Panc1 (cell line): Measurements from ENCODE around the gene RUNX1. TPM values are rescaled to one million over a fixed set of nuclear protein-coding genes. Genes with fewer than 3 reads are reported as not detected.

Experiments
- ATAC-seq: fragments of 200-7000 bp; cut with Tn5 transposase; 2 replicates; pipeline ENCODE4 v1.9.1; 2020; ENCODE audit warnings: mild to moderate bottlenecking, moderate library complexity
- BruUV-seq: library from RNA; stranded (reverse); fragments of 400-500 nt; replicated peaks from 2 replicates; lab custom pipeline; 2021; lab: Mats Ljungman, UMichigan
- CTCF ChIA-PET: fragments of 300-600 bp; sonication (Branson Sonifier 250); formaldehyde crosslinking; loops from one replicate; lab custom pipeline; 2022; ENCODE audit warnings: antibody characterized with exemption; lab: Charles Lee
- POLR2A ChIA-PET: fragments of 300-600 bp; sonication (Branson Sonifier 250); formaldehyde crosslinking; loops from one replicate; lab custom pipeline; 2022; ENCODE audit warnings: antibody characterized with exemption; lab: Charles Lee
- DNase-seq: peaks from one replicate; pipeline ENCODE4 v3.0.0-alpha.2; 2010; ENCODE audit warnings: low read depth, low spot score
- H3K27ac ChIP-seq: 2 replicates; pipeline ENCODE4 v1.5.1; 2011; ENCODE audit warnings: mild to moderate bottlenecking, low read length, inconsistent platforms
- H3K27me3 ChIP-seq: fragments of 200-500 bp; sonication (Bioruptor generic); 2 replicates; pipeline ENCODE4 v1.6.0; 2014; ENCODE audit warnings: low read length, inconsistent platforms; ENCODE audit not compliant: control insufficient read depth, insufficient read depth
- H3K36me3 ChIP-seq: fragments of 200-500 bp; sonication (Bioruptor generic); 2 replicates; pipeline ENCODE4 v1.5.1; 2014; ENCODE audit warnings: inconsistent platforms, mild to moderate bottlenecking, low read length, moderate library complexity; ENCODE audit not compliant: control insufficient read depth, insufficient read depth
- H3K4me1 ChIP-seq: 2 replicates; pipeline ENCODE4 v1.5.1; 2011; ENCODE audit warnings: inconsistent platforms, mild to moderate bottlenecking, low read length, moderate library complexity; ENCODE audit not compliant: control insufficient read depth, insufficient read depth
- H3K4me3 ChIP-seq, 2 experiments: 2 replicates each; pipeline ENCODE4 v1.5.1; 2011 to 2012; ENCODE audit warnings: low read depth in 2 of 2, low read length in 2 of 2, mild to moderate bottlenecking in 2 of 2, inconsistent platforms in 1 of 2, moderate library complexity in 1 of 2
- H3K9me3 ChIP-seq: fragments of 200-500 bp; sonication (Bioruptor generic); 2 replicates; pipeline ENCODE4 v1.5.1; 2014; ENCODE audit warnings: low read depth, mild to moderate bottlenecking, inconsistent platforms, low read length, moderate library complexity; ENCODE audit not compliant: control insufficient read depth, insufficient read depth
- CTCF ChIP-seq: fragments of 450-650 bp; IDR thresholded peaks from 2 replicates; pipeline ENCODE4 v1.5.1; 2017; ENCODE audit warnings: mild to moderate bottlenecking
- POLR2AphosphoS5 ChIP-seq: IDR thresholded peaks from 2 replicates; pipeline ENCODE4 v1.6.1; 2012; ENCODE audit warnings: mild to moderate bottlenecking, low read depth, low read length, moderate library complexity
- SIN3A ChIP-seq: IDR thresholded peaks from 2 replicates; pipeline ENCODE4 v1.6.1; 2012; ENCODE audit warnings: low read depth, mild to moderate bottlenecking, low read length, moderate library complexity, borderline replicate concordance; ENCODE audit not compliant: insufficient read depth
- TCF7L2 ChIP-seq: IDR thresholded peaks from 2 replicates; pipeline ENCODE4 v1.6.1; 2011; ENCODE audit warnings: mild to moderate bottlenecking, low read depth, low read length, inconsistent platforms
- in situ Hi-C: cut with HindIII; loops from 2 replicates; pipeline ENCODE4 v1.10.0; 2016; ENCODE audit warnings: low sequenced_read_pairs, low pct_unique_long_range_greater_than_20kb
- intact Hi-C: fragments of 100-400 bp; cut with micrococcal nuclease; formaldehyde crosslinking; loops from one replicate; pipeline ENCODE4 v1.10.0; 2022; ENCODE audit not compliant: unreplicated experiment
- total RNA-seq: library from RNA; stranded (reverse); gene quantifications from one replicate; pipeline ENCODE4 v1.2.1, GENCODE V29; 2021; ENCODE audit not compliant: unreplicated experiment
- TF ChIP-seq, protein P1 (sequence below), 2 experiments: IDR thresholded peaks; 2 replicates each; pipeline ENCODE4 v1.6.1; 2011 to 2012; ENCODE audit warnings: low read depth in 2 of 2, control low read depth in 1 of 2, low read length in 1 of 2, mild to moderate bottlenecking in 1 of 2, moderate library complexity in 1 of 2; ENCODE audit not compliant: insufficient read depth in 1 of 2

The RUNX1 gene
- total RNA-seq, 1 experiment from 2014 or later = 22.4 TPM

- no peaks in the 10 kb centered on the region for H3K9me3 ChIP-seq
- ChIA-PET CTCF (no interaction called here), POLR2A (interaction anchor here (1.0 kb wide), 1 partner anchor 11 kb away, joined by 6 read pairs; no protein-coding TSS in a partner anchor)
- H3K4me3 ChIP-seq = no peak overlapping the region
- in situ Hi-C loops (no loop called here), intact Hi-C loops (no loop called here)
- BruUV-seq = no TSS peak
- TF ChIP-seq CTCF (no peak), POLR2AphosphoS5 (no peak), SIN3A (no peak), TCF7L2 (no peak)
- TF ChIP-seq, protein P1, sequence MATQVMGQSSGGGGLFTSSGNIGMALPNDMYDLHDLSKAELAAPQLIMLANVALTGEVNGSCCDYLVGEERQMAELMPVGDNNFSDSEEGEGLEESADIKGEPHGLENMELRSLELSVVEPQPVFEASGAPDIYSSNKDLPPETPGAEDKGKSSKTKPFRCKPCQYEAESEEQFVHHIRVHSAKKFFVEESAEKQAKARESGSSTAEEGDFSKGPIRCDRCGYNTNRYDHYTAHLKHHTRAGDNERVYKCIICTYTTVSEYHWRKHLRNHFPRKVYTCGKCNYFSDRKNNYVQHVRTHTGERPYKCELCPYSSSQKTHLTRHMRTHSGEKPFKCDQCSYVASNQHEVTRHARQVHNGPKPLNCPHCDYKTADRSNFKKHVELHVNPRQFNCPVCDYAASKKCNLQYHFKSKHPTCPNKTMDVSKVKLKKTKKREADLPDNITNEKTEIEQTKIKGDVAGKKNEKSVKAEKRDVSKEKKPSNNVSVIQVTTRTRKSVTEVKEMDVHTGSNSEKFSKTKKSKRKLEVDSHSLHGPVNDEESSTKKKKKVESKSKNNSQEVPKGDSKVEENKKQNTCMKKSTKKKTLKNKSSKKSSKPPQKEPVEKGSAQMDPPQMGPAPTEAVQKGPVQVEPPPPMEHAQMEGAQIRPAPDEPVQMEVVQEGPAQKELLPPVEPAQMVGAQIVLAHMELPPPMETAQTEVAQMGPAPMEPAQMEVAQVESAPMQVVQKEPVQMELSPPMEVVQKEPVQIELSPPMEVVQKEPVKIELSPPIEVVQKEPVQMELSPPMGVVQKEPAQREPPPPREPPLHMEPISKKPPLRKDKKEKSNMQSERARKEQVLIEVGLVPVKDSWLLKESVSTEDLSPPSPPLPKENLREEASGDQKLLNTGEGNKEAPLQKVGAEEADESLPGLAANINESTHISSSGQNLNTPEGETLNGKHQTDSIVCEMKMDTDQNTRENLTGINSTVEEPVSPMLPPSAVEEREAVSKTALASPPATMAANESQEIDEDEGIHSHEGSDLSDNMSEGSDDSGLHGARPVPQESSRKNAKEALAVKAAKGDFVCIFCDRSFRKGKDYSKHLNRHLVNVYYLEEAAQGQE (IDR thresholded peaks at IDR 0.05; ENCODE audit: insufficient read depth in 1 of 2, low read depth in 2 of 2, low read length in 1 of 2) = no peak
- no peaks in the 10 kb centered on the region for H3K4me1 ChIP-seq
- H3K27ac ChIP-seq = no peak overlapping the region
- DNase-seq (no peak), ATAC-seq (no peak)
- no peaks in the 10 kb centered on the region for H3K27me3 ChIP-seq
- H3K36me3 ChIP-seq = no peaks in the 10 kb centered on the region
Observed at GRCh38 chr21:34974162-34974981, 74.7 kb downstream of the RUNX1 start.

GRCh38 chr21:34973685-34974084 lies 75.4 kb downstream of the RUNX1 start:
- in situ Hi-C loops = no loop called here
- CTCF ChIA-PET = no interaction called here
- H3K9me3 ChIP-seq = no peaks in the 10 kb centered on the region
- no peak overlapping the region for H3K27ac ChIP-seq
- H3K4me1 ChIP-seq = no peaks in the 10 kb centered on the region
- TF ChIP-seq TCF7L2 = no peak
- TF ChIP-seq CTCF = no peak
- TF ChIP-seq POLR2AphosphoS5 = no peak
- no peak for TF ChIP-seq SIN3A
- TF ChIP-seq, protein P1 (IDR thresholded peaks at IDR 0.05; ENCODE audit: insufficient read depth in 1 of 2, low read depth in 2 of 2, low read length in 1 of 2) = no peak
- ATAC-seq (no peak), DNase-seq (no peak)
- no TSS peak for BruUV-seq
- H3K27me3 ChIP-seq = no peaks in the 10 kb centered on the region
- no peak overlapping the region for H3K4me3 ChIP-seq
- intact Hi-C loops = no loop called here
- POLR2A ChIA-PET = no interaction called here
- no peaks in the 10 kb centered on the region for H3K36me3 ChIP-seq
